ENCODE measurements around the gene OR2T3. TPM values are rescaled to one million over a fixed set of nuclear protein-coding genes. Genes with fewer than 3 reads are reported as not detected.
"Not testable (repeated sequence)": the region's sequence is repeated elsewhere in the genome, so short reads cannot be mapped to it uniquely, and the experiment has no call there.

Gene OR2T3
- total and polyA plus RNA-seq, 4 experiments from 2014 or later, result not detected

GRCh38 chr1:248449821-248450465, 23.2 kb upstream of the OR2T3 start:
- H3K27ac ChIP-seq (ENCODE audit: low read depth, low read length); H3K27me3 Mint-ChIP-seq; H3K9me3 ChIP-seq (ENCODE audit: control insufficient read depth in 1 of 2, low read length in 2 of 2); H3K9me3 Mint-ChIP-seq; H3K4me1 ChIP-seq (ENCODE audit: insufficient read depth, low read length); H3K36me3 ChIP-seq (ENCODE audit: insufficient read depth, low read length); intact Hi-C loops (cut with micrococcal nuclease); H3K4me1 Mint-ChIP-seq; H3K4me3 Mint-ChIP-seq; DNase-seq; CTCF ChIA-PET (ENCODE audit: partially characterized antibody); H3K36me3 Mint-ChIP-seq; H3K27ac Mint-ChIP-seq; H3K27me3 ChIP-seq (ENCODE audit: insufficient read depth, low read length); POLR2A ChIA-PET (ENCODE audit: partially characterized antibody); H3K4me3 ChIP-seq (ENCODE audit: low read length in 2 of 2): not testable (repeated sequence)

GRCh38 chr1:248450466-248451145, 22.5 kb upstream of the OR2T3 start:
- H3K9me3 ChIP-seq (ENCODE audit: control insufficient read depth in 1 of 2, low read length in 2 of 2); H3K27ac ChIP-seq (ENCODE audit: low read depth, low read length): not testable (repeated sequence)

GRCh38 chr1:248453619-248454018, 19.5 kb upstream of the OR2T3 start:
- H3K27ac Mint-ChIP-seq; H3K4me1 Mint-ChIP-seq; H3K36me3 Mint-ChIP-seq; H3K27me3 Mint-ChIP-seq; POLR2A ChIA-PET (ENCODE audit: partially characterized antibody); DNase-seq; H3K27ac ChIP-seq (ENCODE audit: low read depth, low read length); H3K4me3 Mint-ChIP-seq; intact Hi-C loops (cut with micrococcal nuclease); H3K36me3 ChIP-seq (ENCODE audit: insufficient read depth, low read length); H3K9me3 Mint-ChIP-seq; H3K9me3 ChIP-seq (ENCODE audit: control insufficient read depth in 1 of 2, low read length in 2 of 2); CTCF ChIA-PET (ENCODE audit: partially characterized antibody); H3K4me1 ChIP-seq (ENCODE audit: insufficient read depth, low read length); H3K4me3 ChIP-seq (ENCODE audit: low read length in 2 of 2); H3K27me3 ChIP-seq (ENCODE audit: insufficient read depth, low read length): not testable (repeated sequence)

More at GRCh38 chr1:248450466-248451145, 22.5 kb upstream of the OR2T3 start:
- H3K27ac Mint-ChIP-seq; H3K4me3 Mint-ChIP-seq; H3K27me3 ChIP-seq (ENCODE audit: insufficient read depth, low read length); CTCF ChIA-PET (ENCODE audit: partially characterized antibody); intact Hi-C loops (cut with micrococcal nuclease); DNase-seq; H3K36me3 Mint-ChIP-seq; H3K36me3 ChIP-seq (ENCODE audit: insufficient read depth, low read length); POLR2A ChIA-PET (ENCODE audit: partially characterized antibody); H3K4me1 ChIP-seq (ENCODE audit: insufficient read depth, low read length); H3K9me3 Mint-ChIP-seq; H3K4me3 ChIP-seq (ENCODE audit: low read length in 2 of 2); H3K4me1 Mint-ChIP-seq; H3K27me3 Mint-ChIP-seq: not testable (repeated sequence)

- H3K27ac ChIP-seq (ENCODE audit: low read depth, low read length); H3K4me3 ChIP-seq (ENCODE audit: low read length in 2 of 2); DNase-seq; CTCF ChIA-PET (ENCODE audit: partially characterized antibody); H3K4me1 Mint-ChIP-seq; H3K9me3 ChIP-seq (ENCODE audit: control insufficient read depth in 1 of 2, low read length in 2 of 2); H3K9me3 Mint-ChIP-seq; H3K4me1 ChIP-seq (ENCODE audit: insufficient read depth, low read length); H3K27me3 Mint-ChIP-seq; POLR2A ChIA-PET (ENCODE audit: partially characterized antibody); H3K36me3 Mint-ChIP-seq; H3K36me3 ChIP-seq (ENCODE audit: insufficient read depth, low read length); H3K27ac Mint-ChIP-seq; intact Hi-C loops (cut with micrococcal nuclease); H3K4me3 Mint-ChIP-seq; H3K27me3 ChIP-seq (ENCODE audit: insufficient read depth, low read length): not testable (repeated sequence)
These were observed 18.1 kb upstream of the OR2T3 start for GRCh38 chr1:248455045-248455444.

GRCh38 chr1:248456635-248457034, 16.5 kb upstream of the OR2T3 start:
- H3K36me3 Mint-ChIP-seq; H3K4me1 Mint-ChIP-seq; H3K36me3 ChIP-seq (ENCODE audit: insufficient read depth, low read length); H3K4me1 ChIP-seq (ENCODE audit: insufficient read depth, low read length); H3K9me3 ChIP-seq (ENCODE audit: control insufficient read depth in 1 of 2, low read length in 2 of 2); POLR2A ChIA-PET (ENCODE audit: partially characterized antibody); H3K4me3 Mint-ChIP-seq; H3K27ac Mint-ChIP-seq; CTCF ChIA-PET (ENCODE audit: partially characterized antibody); DNase-seq; H3K9me3 Mint-ChIP-seq; H3K27me3 Mint-ChIP-seq; H3K4me3 ChIP-seq (ENCODE audit: low read length in 2 of 2); H3K27ac ChIP-seq (ENCODE audit: low read depth, low read length); intact Hi-C loops (cut with micrococcal nuclease); H3K27me3 ChIP-seq (ENCODE audit: insufficient read depth, low read length): not testable (repeated sequence)

- H3K4me1 Mint-ChIP-seq; CTCF ChIA-PET (ENCODE audit: partially characterized antibody); H3K27ac Mint-ChIP-seq; POLR2A ChIA-PET (ENCODE audit: partially characterized antibody); H3K9me3 ChIP-seq (ENCODE audit: control insufficient read depth in 1 of 2, low read length in 2 of 2); H3K27me3 Mint-ChIP-seq; H3K27me3 ChIP-seq (ENCODE audit: insufficient read depth, low read length); H3K36me3 ChIP-seq (ENCODE audit: insufficient read depth, low read length); intact Hi-C loops (cut with micrococcal nuclease); H3K4me3 Mint-ChIP-seq; H3K4me3 ChIP-seq (ENCODE audit: low read length in 2 of 2); DNase-seq; H3K4me1 ChIP-seq (ENCODE audit: insufficient read depth, low read length); H3K36me3 Mint-ChIP-seq; H3K27ac ChIP-seq (ENCODE audit: low read depth, low read length): not testable (repeated sequence)
- H3K9me3 Mint-ChIP-seq, result peaks cover 0 to 23% (median 0%) of the 10 kb centered on the region in 8 donors
These were observed 14.0 kb upstream of the OR2T3 start for GRCh38 chr1:248459117-248459516.

GRCh38 chr1:248471154-248471553, 2.0 kb upstream of the OR2T3 start:
- POLR2A ChIA-PET (ENCODE audit: partially characterized antibody), result no interaction called here
- Histone ChIP-seq H3K4me3 (ENCODE audit: low read length in 2 of 2) (no peak overlapping the region), H3K4me1 (ENCODE audit: insufficient read depth, low read length) (no peaks in the 10 kb centered on the region), H3K27me3 (ENCODE audit: insufficient read depth, low read length) (no peaks in the 10 kb centered on the region), H3K27ac (ENCODE audit: low read depth, low read length) (no peak overlapping the region), H3K9me3 (ENCODE audit: control insufficient read depth in 1 of 2, low read length in 2 of 2) (no peaks in the 10 kb centered on the region), H3K36me3 (ENCODE audit: insufficient read depth, low read length) (no peaks in the 10 kb centered on the region)
- Mint-ChIP-seq H3K4me1 (peaks cover 0 to 2% (median 0%) of the 10 kb centered on the region in 4 donors), H3K27me3 (peaks cover 0 to 1% of the 10 kb centered on the region in 2 donors), H3K9me3 (peaks cover 0 to 30% (median 10%) of the 10 kb centered on the region in 8 donors), H3K4me3 (no peak overlapping the region), H3K27ac (peak overlapping the region in 1 of 7 donors; percentile 36), H3K36me3 (peaks cover 9% of the 10 kb centered on the region in 2 donors)
- CTCF ChIA-PET (ENCODE audit: partially characterized antibody), result no interaction called here
- DNase-seq, result no peak
- intact Hi-C loops (cut with micrococcal nuclease), result no loop called here
